RWPE1 (cell line): ENCODE results near the gene DPP7.
A peak's percentile ranks its signal among the peaks of the same experiment; 100 is the strongest.

Experiments used
- CTCF ChIA-PET: fragments of 350-600 bp; sonication (Branson Sonifier 250); formaldehyde crosslinking; extraction: SDS; loops from one replicate; lab custom pipeline; 2021; lab: Yijun Ruan, JAX
- POLR2A ChIA-PET: fragments of 400-600 bp; formaldehyde crosslinking; extraction: SDS; loops from one replicate; lab custom pipeline; 2020; ENCODE audit warnings: antibody characterized with exemption; ENCODE audit not compliant: low non-redundant PET; lab: Yijun Ruan, JAX
- DNase-seq: peaks from one replicate; pipeline ENCODE4 v3.0.0; 2012; ENCODE audit warnings: low spot score
- H3K27ac ChIP-seq: fragments of 450-650 bp; 2 replicates; pipeline ENCODE4 v1.5.1; 2017
- TF ChIP-seq, protein P1 (sequence below): fragments of 450-650 bp; conservative IDR thresholded peaks from 2 replicates; pipeline ENCODE4 v1.5.1; 2017; ENCODE audit warnings: low read depth, mild to moderate bottlenecking

The DPP7 gene

DNA sequence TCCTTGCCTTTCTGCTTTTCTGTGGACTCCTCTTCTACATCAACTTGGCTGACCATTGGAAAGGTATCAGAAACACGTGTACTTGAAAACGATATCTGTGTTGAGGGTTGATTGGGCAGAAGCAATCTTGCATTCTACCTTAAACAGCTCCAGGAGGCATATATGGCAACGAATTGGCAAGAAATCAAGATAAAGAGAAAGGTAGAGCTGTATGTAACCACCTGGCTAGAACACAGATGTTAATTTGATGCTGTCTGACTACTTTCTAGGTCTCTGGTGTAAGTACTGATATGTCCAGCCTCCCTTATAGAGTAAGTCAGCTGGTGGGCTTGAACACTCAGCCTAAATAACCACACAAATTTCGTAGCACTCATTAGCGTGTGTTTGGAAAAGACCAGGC is 26.4 kb downstream of the DPP7 start:
- ChIA-PET POLR2A (interaction anchor here (0.7 kb wide), 1 partner anchor 17 kb away, joined by 3 read pairs; no protein-coding TSS in a partner anchor), CTCF (interaction anchor here (0.6 to 3.2 kb wide), 4 partner anchors 20 to 59 kb away, joined by 3 to 12 read pairs (median 5); no protein-coding TSS in a partner anchor)
- DNase-seq: no peak
- TF ChIP-seq, protein P1, sequence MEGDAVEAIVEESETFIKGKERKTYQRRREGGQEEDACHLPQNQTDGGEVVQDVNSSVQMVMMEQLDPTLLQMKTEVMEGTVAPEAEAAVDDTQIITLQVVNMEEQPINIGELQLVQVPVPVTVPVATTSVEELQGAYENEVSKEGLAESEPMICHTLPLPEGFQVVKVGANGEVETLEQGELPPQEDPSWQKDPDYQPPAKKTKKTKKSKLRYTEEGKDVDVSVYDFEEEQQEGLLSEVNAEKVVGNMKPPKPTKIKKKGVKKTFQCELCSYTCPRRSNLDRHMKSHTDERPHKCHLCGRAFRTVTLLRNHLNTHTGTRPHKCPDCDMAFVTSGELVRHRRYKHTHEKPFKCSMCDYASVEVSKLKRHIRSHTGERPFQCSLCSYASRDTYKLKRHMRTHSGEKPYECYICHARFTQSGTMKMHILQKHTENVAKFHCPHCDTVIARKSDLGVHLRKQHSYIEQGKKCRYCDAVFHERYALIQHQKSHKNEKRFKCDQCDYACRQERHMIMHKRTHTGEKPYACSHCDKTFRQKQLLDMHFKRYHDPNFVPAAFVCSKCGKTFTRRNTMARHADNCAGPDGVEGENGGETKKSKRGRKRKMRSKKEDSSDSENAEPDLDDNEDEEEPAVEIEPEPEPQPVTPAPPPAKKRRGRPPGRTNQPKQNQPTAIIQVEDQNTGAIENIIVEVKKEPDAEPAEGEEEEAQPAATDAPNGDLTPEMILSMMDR: no peak
- no peak overlapping the region for H3K27ac ChIP-seq

DNA sequence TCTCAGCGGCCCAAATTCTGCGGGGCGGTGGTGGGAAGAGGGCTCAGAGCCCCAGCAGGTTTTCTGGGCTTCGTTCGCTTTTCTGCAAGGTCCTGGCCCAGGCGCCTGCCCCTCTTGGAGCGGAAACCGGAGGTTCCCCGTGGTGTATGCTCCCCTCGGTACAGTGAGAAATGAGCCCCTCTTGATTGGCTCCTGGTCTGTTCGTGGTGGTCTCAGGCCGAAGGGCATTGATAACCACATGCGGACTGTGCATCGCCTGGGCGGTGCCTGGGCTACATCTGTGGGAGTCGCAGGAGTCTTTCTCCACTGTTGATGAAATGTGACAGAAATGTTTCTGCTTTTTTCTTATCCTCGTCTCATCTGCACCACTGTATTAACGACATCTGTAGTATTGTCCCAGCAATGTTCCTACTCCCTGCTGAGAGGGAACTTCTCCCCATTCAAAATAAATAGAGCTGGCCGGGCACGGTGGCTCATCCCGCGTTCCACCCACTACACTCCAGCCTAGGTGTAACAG is 27.1 kb downstream of the DPP7 start:
- POLR2A ChIA-PET: interaction anchor here (0.5 to 1.7 kb wide), 6 partner anchors 9 to 139 kb away, joined by 3 to 15 read pairs (median 4); partner anchors contain the start of genes ANAPC2, RNF224, SAPCD2 and SSNA1
- H3K27ac ChIP-seq: peak overlapping the region; percentile 97
- CTCF ChIA-PET: interaction anchor here (0.6 to 3.2 kb wide), 4 partner anchors 10 to 41 kb away, joined by 3 to 12 read pairs (median 4); no protein-coding TSS in a partner anchor
- no peak for DNase-seq
- TF ChIP-seq, protein P1: no peak

DNA sequence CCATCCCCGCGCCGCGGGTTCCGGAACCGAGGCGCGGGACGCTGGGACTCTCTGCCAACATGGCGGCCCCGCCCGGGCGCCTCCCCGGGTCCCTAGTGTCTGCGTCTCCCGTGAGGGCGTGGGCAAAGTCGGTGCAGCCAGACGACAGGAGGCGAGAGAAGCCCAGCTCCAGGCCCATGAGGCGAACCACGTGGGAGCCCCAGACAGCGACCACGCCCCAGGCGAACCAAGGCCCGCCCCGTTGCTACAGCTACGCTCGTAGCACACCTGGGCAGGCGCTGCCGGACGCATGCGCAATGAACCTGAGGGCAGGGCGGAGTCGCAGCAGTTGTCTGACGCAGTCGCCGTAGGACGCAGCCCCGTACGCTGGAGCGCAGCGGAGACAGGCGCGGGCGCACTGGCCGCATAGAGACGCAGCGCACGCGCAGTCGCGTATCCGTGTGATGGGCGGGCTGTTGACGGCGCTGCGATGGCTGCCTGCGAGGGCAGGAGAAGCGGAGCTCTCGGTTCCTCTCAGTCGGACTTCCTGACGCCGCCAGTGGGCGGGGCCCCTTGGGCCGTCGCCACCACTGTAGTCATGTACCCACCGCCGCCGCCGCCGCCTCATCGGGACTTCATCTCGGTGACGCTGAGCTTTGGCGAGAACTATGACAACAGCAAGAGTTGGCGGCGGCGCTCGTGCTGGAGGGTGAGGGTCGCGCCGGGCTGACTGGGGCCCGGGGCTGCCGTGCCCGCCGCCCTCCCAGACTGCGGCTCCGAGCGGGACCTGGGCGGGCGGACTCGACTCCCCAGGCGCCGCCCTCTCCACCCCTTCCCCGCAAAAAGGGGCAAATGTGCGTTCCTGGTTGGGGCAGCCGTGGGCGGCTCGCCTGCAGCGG is 27.8 kb downstream of the DPP7 start, which contains the start of gene MAN1B1:
Gene MAN1B1, plus strand, starts transcription at position 455 of the 878 bp plus-strand sequence. Its CDS starts 15 bp downstream, at position 470.
- peak; percentile 100 for DNase-seq
- POLR2A ChIA-PET: interaction anchor here (0.6 to 1.7 kb wide), 8 partner anchors 10 to 154 kb away, joined by 3 to 15 read pairs (median 4); partner anchors contain the start of genes ANAPC2, RNF224, SAPCD2 and SSNA1
- H3K27ac ChIP-seq: peak within 1 kb of the TSS; percentile 97
- CTCF ChIA-PET: interaction anchor here (0.5 to 2.1 kb wide), 7 partner anchors 11 to 48 kb away, joined by 3 to 12 read pairs (median 3); partner anchors contain the start of gene NPDC1
- TF ChIP-seq, protein P1: no peak

DNA sequence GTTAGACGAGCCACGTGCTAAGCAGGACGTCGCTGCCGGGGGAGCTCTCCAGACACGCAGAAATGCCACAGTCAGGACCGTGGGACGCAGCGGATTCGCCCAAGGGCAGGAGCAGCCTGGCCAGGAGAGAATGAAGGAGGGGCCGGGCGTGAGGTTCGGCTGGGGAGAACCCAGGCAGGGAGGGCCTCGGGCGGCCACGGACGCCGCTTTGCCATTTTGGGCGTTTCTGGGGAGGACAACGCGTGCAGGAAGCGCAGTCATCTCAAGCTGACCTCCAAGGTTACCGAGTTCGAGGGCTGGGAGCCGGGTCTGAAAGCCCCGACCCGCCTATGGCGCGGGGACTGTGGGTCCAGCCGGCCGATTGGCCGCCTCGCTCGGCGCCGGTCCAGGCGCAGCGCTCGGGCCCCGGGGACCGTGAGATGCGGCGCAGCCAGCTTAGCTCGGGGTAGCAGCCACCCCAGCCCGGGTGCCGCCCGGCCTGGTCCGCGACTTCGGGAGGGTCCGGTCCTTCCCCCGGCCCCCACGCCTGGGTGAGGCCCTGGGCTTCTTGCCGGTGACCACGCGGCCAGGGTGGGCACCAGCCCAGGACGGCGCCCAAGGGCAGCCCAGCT is 28.5 kb downstream of the DPP7 start:
- peak; percentile 55 for DNase-seq
- TF ChIP-seq, protein P1: no peak
- peak overlapping the region; percentile 97 for H3K27ac ChIP-seq
- ChIA-PET POLR2A (interaction anchor here (0.5 to 1.7 kb wide), 8 partner anchors 11 to 154 kb away, joined by 3 to 15 read pairs (median 4); partner anchors contain the start of genes ANAPC2, RNF224, SAPCD2 and SSNA1), CTCF (interaction anchor here (0.6 to 2.1 kb wide), 5 partner anchors 12 to 48 kb away, joined by 3 to 12 read pairs (median 3); partner anchors contain the start of gene NPDC1)

GRCh38 chr9:137084526-137084925 is 30.0 kb downstream of the DPP7 start:
- DNase-seq: peak; percentile 62
- POLR2A ChIA-PET: interaction anchor here (0.6 kb wide), 1 partner anchor 26 kb away, joined by 4 read pairs; no protein-coding TSS in a partner anchor
- TF ChIP-seq, protein P1: no peak
- CTCF ChIA-PET: interaction anchor here (0.6 to 2.5 kb wide), 5 partner anchors 17 to 62 kb away, joined by 6 to 15 read pairs (median 11); partner anchors contain the start of gene NPDC1
- H3K27ac ChIP-seq: peak overlapping the region; percentile 97
